HG03025 (cell line): ENCODE measurements around the gene PAPPA2.

Experiments used
- ATAC-seq: cut with Tn5 transposase; IDR thresholded peaks from one replicate; pipeline ENCODE4 v1.9.1; 2021; ENCODE audit warnings: mild to moderate bottlenecking, moderate library complexity; ENCODE audit not compliant: unreplicated experiment, low FRiP score

PAPPA2 gene

DNA sequence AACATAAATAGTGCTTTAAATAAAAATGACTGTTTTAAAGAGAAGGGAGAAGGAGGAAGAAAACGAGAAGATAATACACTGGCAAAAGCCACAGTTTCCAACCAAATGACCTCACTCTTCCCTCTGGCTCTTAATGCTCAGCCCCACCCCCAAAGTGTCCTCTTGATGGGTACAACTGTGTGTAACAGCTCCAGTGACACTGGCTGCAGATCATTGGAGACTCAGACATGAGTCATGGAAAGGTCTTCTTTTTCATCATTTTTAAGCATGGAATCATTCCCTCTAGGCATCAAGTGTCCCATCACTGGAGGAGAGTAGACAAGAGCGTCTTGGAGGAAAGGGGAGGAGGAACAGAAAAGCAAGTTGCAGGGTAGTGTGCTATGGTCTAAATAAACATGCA, 333.0 kb downstream of the PAPPA2 start:
- no peak for ATAC-seq

DNA sequence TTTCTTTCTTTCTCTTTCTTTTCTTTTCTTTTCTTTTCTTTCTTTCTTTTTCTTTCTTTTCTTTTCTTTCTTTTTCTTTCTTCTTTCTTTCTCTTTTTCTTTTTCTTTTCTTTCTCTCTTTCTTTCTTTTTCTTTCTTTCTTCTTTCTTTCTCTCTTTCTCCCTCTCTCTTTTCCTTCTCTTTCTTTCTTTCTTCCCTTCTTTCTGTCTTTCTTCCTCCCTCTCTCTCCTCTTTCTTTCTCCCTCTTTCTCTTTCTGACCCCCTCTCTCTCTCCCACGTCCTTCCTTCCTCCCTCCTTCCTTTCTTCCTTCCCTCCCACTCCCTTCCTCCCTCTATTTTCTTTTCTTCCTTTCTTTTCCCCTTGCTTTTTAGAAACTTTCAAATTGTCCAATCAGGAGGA, 333.6 kb downstream of the PAPPA2 start:
- no peak for ATAC-seq

DNA sequence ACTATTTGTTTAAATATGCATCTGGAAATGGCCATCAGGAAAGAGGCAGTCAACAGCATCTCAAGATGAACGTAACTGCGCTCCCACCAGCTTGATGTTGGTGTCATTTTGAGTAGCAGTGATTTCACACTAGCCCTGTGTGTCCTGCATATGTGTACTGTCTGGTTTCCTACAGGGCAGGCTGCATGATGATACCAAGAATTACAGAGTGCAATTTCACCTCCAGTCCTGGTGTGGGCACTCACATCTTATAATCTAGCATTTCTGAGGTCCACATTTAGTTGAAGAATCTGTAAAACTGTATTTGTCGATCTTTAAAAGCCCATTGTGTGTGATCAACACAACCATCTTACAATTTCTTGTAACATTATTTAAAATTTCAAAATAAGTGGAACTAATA, 336.4 kb downstream of the PAPPA2 start:
- no peak for ATAC-seq

DNA sequence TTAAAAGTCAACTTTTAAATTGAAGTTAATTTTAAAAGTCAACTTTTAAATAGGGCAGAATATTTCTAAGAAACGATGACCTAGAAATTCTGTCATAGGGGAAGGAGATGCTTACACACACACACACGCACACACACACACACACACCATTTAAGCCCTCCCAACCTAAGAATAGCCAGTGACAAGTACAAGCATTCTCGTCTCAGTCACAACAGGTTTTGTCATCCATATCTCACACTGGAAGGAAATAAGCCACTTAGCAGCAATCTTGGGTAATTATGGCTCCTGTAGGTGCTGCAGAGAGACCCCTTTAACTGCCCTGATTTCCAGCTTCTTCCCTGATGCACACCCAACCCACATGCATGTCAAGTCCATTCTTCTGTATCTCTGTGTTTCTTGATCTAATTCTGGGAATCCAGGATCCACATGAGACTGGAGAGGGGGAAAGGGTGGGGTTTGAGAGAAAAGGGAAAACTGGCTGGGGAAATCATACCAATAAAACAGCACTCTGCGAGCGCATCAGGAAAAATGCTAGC, 338.1 kb downstream of the PAPPA2 start:
- no peak for ATAC-seq

DNA sequence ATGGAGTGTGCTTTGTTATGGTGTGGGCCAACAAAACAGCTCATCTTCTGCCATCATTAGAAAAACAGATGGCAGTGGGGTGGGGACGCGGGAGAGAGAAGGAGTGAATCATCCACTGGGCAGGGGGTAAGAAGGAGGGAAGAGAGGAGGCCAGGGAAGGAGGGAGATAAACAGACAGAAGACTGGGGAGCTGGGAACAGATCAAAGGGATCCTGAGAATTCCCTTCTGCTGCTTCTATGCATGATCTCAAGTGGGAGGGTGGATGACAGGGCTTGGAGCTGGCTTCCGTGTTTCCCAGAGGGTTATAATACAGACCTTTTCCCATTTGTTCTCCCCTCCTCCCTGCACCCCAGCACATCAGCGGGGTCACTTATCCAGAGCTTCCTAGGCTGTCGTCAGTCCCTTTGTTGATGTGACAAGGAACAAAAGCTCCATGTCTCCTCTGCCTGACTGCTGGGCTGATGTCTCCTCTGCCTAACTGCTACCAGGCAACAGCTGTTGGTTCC, 338.6 kb downstream of the PAPPA2 start:
- ATAC-seq: no peak

DNA sequence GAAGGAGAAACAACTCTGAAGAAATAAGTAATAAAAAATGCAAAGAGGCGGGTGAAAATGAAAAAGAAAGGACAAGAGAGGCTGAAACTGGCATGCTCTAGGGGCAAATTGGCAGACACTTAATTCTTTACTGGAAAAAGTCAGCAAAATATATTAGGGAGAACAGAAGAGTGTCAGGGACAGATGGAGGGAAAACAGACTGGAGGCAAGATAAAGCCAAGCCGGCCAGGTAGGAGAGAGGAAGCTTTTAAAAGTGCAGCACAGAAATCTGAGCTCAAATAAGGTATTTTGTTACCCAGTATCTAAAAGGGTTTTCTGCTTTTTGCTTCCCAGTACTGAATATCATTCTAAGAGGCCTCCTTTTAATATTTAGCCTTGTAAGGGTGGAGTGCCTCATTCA, 339.3 kb downstream of the PAPPA2 start:
- ATAC-seq: no peak

DNA sequence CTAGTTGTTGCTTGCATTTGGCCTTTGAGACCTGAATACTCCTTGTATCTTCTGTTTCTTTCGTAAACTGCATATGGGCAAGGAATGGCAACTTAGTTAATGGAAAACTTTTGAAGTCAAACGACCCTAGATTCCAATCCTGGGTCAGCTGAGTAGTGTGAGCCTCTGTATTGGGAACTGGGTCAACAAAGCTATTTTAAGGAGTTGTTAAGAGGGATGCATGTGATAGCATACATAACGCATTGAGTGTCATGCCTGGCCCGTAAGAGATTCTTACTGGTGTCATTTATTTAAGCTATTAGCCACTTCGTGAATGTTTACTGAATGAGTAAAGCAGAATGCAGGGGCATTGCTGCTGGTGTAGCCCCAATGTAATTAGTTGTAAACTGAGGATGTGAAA, 340.1 kb downstream of the PAPPA2 start:
- no peak for ATAC-seq

DNA sequence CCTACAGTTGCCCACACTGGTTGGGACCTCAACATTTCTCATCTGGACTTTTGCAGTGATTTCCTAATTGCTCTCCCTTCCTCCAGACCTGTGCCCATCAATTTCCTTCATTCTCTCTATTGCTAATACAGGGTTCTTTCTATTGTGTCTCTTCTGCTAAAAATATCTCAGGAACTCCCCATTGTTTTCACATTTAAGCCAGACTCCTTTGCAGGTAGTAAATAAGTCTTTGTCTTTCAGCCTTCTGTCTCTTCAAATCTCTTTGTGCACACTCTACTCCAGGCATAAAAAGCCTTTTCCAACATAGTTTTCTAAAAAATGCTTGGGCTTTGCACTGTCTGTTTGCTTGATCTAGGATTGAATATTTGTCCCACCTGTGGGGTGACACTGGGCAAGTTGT, 340.6 kb downstream of the PAPPA2 start:
- ATAC-seq: no peak

DNA sequence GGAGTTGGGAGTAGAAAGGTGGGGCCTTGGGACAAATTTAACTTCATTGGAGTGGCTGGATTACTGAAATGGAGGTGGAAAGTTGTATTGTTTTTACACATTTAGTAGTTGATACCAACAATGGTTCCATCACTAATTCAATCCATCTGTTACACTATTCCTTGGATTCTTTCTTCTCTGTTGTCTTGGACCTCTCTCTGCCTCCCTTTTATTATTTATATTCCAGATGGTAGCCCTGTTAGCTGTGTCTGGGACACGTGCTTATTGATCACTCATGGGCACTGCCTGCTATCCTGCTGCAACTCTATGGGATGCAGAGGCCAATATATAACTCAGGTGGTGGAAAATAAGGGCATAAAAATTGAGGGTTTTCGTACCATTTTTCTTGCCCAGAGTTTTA, 346.3 kb downstream of the PAPPA2 start:
- no peak for ATAC-seq

DNA sequence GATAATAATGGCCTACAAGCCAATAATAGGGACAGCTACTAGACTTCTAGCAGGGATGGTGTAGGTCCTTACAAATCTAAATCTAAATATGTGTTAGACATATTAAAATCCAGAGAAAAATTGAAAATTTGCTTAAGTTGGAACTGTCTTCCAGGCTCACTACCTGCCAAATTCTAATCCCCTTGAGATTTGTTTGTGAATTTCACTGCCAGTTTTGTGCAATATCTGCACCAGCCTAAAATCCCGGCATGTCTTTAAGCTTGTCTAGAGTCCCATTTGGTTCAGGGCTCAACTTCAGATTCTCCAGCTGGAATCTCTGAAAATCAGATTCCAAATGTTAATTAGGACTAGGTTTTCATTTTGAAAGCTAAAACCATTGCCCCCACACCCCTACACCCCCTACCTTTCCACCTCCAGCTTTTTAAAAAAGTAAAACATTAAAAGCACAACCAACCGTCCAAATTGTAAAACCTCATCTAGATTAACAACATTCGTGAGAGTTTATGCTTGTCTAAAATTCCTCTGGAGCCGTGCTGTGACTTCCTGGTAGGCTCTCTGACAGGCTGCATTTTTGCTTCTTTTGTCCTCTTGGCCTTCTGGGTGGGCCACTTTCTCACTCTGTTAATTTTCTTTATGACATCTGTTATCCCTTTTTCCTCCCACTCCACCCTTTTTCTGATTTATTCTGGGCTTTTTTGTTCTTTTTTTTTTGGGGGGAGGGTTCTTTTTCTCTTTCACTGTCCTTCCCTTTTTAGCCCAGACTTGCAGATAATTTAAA, 348.7 kb downstream of the PAPPA2 start:
- ATAC-seq: no peak

DNA sequence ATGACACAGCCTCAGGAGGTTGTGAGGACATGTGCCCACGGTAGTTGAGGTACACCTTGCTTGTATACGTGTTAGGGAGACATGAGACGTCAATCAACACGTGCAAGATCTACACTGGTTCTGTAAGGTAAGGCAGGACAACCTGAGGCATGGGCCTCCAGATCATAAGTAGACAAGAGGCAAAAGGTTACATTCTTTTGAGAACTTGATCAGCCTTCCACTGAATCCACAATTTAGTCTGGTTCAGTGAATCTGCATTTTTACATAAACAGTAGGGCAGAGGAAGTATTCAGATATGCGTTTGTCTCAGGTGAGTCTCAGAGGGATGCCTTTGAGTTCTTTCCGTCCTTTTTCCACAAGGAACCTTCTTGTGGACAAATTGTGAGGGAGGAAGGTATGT, 352.6 kb downstream of the PAPPA2 start:
- no peak for ATAC-seq

DNA sequence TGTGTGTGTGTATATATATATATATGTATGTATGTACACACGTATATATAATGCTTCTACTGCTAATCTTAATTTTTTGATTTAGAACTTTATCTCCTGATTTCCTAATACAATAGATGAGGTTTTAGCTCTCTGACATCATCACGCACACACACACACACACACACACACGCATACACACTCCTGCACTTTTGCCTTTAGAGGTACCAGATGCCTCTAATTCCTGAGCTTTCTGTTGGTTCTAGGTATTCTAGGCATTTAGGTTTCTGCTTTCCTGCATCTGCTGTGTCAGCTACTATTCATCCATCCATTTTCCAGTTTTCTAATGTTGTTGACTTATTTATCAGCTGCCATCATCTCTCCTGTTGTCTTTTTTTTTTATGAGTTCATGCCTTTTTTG, 353.3 kb downstream of the PAPPA2 start:
- ATAC-seq: no peak

DNA sequence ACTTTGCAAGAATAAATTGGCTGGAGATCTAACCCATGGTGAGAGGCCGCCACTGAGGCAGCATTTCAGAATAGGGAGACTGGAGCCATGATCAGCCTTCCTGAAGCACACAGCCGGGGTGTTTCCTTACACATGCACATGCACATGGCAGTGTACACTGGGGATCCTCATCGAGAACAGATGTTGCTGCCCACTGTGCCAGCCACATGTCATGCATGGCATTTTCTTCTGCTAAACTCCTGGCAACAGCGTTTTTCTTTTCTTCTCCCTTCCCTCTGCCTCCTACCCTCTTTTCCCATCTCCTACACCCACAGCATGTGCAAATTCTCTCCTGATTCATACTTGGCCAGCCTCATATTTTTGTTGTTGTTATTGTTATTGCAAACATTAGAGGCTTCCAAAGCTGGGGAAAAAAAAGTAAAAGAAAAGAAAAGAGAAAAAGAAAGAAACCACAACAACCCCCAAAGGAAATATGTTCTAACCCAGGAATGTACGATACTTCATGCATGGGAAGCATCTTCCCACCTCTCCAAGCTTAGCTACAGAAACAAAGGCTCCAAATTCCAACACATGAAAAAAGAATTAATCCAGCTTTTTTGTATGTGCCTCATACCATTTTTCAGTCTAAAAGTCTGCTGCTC, 357.5 kb downstream of the PAPPA2 start:
- no peak for ATAC-seq

DNA sequence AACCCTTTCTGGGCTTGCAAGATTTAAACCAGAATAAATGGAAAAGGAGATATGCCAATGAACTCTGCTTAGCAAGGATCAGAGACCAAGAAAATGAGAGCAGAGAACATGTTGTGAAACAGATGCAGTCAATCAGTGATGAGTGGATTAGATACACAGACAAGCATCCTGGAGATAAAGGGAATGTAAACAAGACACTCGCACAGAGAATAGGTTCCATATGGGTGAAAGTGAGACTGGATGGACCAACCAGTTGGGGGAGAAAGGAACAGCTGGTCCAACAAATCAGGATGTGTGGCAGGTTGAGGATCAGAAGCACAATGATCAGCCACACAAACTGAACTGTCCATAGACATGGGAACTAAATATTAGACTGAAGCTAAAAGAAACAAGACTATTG, 363.3 kb downstream of the PAPPA2 start:
- ATAC-seq: no peak

DNA sequence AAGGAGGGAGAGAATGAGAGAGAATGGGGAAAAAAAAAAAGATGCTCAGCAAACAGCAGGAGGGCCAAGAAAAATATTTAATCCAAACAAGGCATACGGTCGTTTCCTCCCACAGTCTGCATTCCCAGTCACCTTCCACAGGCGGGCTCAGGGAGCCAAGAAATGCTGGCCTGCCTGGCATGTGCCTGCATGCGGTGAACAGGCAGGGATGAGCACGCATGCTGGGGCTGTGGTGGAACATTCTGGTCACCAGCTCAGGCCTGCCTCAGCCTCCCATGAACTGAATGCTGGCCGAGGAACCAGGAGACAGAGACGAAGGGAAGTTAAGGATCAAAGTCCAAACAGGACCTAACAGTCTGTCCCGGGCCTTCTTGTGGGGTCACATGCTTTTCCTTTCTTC, 366.3 kb downstream of the PAPPA2 start:
- no peak for ATAC-seq

DNA sequence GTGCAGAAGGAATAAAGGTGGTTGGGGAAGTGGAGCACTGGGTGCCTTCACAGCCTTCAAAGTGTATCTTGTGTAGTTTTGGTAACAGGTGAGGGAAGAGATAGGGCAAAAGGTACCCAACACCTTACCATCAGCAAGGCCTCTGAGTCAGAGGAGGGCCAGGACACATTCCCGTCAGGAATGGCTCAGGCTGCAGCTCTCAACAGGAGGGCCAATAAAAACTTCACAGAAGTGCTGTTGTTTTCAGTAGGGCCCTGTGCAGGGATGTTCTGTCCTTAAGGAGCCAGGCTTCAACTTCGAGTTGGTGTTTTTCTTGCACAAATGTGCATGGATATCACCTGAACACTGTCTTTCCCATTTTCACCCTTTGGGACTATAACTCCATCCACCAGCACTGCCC, 368.2 kb downstream of the PAPPA2 start:
- ATAC-seq: no peak

DNA sequence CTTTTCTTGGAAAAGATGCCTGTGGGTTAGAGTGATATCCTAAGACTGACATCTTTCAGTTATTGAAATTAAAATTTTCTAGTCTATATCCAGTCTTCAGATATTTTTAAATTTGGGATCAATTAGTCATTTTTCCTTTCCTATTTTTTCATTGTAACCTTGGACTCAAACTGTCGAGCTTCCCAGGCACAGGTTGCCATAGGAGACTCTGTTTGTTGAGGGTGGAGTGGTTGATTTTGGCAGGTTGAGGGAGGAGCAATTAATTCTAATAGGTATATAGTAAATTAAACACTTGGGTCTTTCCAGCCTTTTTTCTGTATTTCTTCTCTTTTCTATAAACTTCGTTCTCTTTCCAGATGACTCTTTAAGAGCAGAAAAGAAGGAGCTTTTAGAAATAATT, 374.7 kb downstream of the PAPPA2 start:
- no peak for ATAC-seq

DNA sequence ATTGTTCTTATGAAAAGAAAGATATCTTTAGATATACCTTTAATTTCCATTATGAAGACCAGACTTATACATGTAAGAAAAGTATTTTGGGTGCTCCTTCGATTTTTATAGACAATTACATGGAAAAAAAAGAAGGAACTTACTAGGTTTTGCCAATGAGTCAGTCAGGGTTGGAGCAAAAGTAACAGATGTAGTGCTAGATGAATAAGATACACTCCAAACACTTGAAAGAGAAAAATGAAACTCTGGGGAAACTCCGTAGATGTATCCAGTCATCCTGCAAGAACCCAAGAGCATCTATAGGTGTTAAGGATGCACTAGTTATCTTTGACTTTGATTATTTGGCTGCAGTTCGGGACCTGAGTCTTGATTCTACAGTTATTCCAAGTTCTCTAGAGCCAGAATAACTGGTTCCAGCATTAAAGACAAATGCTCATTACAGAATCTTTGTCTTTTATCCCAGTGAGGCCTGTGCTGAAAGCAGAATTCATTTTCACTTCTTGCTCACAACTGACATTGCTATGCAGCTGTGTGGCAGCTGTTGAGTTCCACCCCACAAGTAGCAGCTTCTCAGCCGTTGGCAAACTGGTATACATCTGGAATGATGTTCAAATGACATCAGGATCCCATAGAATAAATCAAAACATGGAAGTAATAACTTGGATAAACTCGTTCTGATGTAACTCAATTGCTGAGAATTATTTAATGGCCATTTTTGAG, 375.5 kb downstream of the PAPPA2 start:
- no peak for ATAC-seq

DNA sequence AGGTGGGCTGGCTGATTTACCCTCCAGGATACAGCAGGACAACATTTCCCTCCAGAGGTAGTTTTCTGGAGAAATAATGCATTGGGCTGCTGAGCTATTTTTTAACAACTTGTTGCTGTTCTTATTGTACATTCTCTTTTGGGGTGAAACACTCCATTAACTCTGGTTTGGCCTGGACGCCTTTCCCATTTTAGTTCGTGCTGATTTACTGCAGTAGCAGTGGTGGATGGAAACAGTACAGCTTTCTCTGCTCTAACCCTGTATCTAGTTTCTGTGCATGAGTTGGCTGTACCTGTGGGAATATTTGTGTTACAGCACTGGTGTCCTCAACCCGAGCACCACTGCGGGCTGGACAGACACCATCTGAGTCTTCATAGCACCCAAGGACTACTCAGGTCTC, 376.2 kb downstream of the PAPPA2 start:
- no peak for ATAC-seq

DNA sequence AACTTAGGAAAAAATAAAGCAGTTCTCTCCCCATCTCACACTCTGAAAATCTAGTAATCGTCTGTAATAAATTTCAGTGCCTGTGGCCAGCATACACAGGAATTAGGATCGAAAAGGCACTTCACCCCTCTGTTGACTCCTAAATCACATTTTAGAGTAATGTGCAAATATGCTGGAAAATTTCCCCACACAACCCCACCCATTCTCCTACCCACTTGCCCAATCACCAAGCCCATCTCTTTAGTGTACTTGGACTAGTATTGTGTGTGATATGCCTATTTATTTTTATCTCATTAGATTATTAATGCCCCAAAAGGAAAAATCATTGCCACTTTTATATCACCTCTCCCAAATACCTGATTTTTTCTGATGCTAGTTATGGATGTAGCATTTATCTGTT, 378.3 kb downstream of the PAPPA2 start:
- ATAC-seq: no peak
